ENCODE data around the gene LARP1.
"Not testable (repeated sequence)": the region's sequence is repeated elsewhere in the genome, so short reads cannot be mapped to it uniquely, and the experiment has no call there.

Gene LARP1

GRCh38 chr5:154795235-154795596 lies 40.0 kb downstream of the LARP1 start:
- no peak for DNase-seq

GRCh38 chr5:154797762-154798161 lies 42.6 kb downstream of the LARP1 start:
- DNase-seq: no peak

GRCh38 chr5:154800582-154800981 lies 45.4 kb downstream of the LARP1 start:
- DNase-seq: no peak

- DNase-seq: no peak
These were observed 45.9 kb downstream of the LARP1 start for GRCh38 chr5:154801083-154801482.

GRCh38 chr5:154802050-154802449 lies 46.9 kb downstream of the LARP1 start:
- no peak for DNase-seq

GRCh38 chr5:154806176-154806575 lies 51.0 kb downstream of the LARP1 start:
- DNase-seq: no peak

GRCh38 chr5:154811239-154811638 lies 56.1 kb downstream of the LARP1 start:
- DNase-seq: no peak

GRCh38 chr5:154811653-154812465 lies 56.7 kb downstream of the LARP1 start:
- no peak for DNase-seq

- no peak for DNase-seq
These were observed 58.0 kb downstream of the LARP1 start for GRCh38 chr5:154813158-154813557.

- no peak for DNase-seq
These were observed 58.6 kb downstream of the LARP1 start for GRCh38 chr5:154813736-154814135.

- DNase-seq: no peak
These were observed 59.8 kb downstream of the LARP1 start for GRCh38 chr5:154815025-154815424.

- no peak for DNase-seq
These were observed 60.6 kb downstream of the LARP1 start for GRCh38 chr5:154815684-154816247.

- no peak for DNase-seq
These were observed 61.8 kb downstream of the LARP1 start for GRCh38 chr5:154816891-154817492.

- no peak for DNase-seq
These were observed 62.6 kb downstream of the LARP1 start for GRCh38 chr5:154817815-154818214.

GRCh38 chr5:154818471-154819116 lies 63.4 kb downstream of the LARP1 start:
- DNase-seq: no peak

- no peak for DNase-seq
These were observed 64.4 kb downstream of the LARP1 start for GRCh38 chr5:154819546-154819945.

- DNase-seq: no peak
These were observed 65.2 kb downstream of the LARP1 start for GRCh38 chr5:154820383-154820782.

- DNase-seq: not testable (repeated sequence)
These were observed 67.7 kb downstream of the LARP1 start for GRCh38 chr5:154822896-154823295.

GRCh38 chr5:154823605-154824004 lies 68.4 kb downstream of the LARP1 start:
- no peak for DNase-seq

- no peak for DNase-seq
These were observed 68.9 kb downstream of the LARP1 start for GRCh38 chr5:154824070-154824469.

GRCh38 chr5:154829181-154829588 lies 74.0 kb downstream of the LARP1 start:
- DNase-seq: no peak

- DNase-seq: no peak
These were observed 74.5 kb downstream of the LARP1 start for GRCh38 chr5:154829589-154830218.

GRCh38 chr5:154830219-154830595 lies 75.0 kb downstream of the LARP1 start:
- no peak for DNase-seq
